ENCODE data around the gene DMBT1.
A peak's percentile ranks its signal among the peaks of the same experiment; 100 is the strongest.

Gene DMBT1

DNA sequence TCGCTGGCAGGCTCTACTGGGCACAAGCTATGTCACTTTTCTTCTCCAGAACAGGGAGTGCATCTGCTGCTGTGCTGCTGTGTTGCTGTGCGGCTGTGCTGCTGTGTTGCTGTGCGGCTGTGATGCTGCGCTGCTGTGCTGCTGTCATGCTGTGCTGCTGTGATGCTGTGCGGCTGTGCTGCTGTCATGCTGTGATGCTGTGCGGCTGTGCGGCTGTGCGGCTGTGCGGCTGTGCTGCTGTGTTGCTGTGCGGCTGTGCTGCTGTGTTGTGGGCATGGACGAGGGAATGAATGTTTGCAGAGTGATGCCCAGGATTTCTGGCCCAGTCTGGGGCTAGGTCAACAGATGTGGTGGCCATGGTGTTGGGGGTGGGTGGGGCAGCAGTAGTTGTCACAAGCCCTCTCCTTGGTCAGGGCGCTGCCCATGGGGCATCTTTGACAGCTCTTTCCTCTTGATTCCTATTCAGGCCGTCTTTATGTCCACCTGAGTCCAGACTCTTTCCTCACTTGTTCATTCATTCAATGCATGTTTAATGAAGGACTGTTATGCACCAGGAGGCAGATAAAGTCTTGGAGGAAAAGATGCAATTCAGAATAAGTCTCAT lies 83.5 kb downstream of the DMBT1 start:
- no peak for DNase-seq (ENCODE audit: low read depth in 2 of 3, low spot score in 1 of 3)

DNA sequence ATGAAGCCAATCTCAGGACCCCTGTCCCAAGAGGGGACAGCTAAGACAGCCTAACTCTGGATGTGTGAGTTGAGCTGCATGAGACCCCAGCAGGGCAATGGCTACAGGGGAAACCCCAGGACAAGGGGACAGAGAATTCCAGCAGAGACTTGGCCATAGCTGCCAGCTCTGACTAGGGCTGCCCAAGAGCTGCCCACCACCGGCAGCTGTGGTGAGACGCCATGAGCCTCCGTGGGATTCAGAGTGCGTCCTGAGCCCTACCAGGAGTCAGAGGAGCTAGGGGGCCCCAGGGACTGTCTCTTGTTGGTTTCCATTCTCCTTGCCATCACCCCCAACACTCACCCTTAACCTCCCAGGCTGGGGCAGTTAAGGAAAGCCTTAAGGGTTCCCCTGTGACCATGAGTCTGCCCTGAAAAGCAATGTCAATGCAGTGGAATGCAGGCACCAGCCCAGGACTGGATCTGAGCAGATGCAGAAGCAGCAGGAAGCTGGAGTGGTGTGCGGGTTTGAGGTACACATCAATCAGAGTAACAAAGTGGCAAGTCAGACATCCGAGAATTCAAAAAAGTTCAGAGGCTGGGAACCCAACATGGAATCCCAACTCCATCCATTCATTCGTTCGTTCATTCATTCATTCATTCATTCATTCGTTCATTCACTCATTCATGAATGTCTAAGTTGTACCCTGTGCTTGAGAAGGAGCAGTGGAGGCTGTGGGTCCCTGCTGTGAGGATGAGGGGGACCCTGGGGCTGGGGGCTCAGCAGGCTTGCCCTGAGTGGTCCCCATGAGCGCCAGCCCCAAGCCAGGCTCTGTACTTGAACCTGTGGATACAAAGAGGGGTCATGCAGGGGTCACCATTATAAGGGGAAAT lies 86.2 kb downstream of the DMBT1 start:
- no peak for DNase-seq (ENCODE audit: low read depth in 2 of 3, low spot score in 1 of 3)

DNA sequence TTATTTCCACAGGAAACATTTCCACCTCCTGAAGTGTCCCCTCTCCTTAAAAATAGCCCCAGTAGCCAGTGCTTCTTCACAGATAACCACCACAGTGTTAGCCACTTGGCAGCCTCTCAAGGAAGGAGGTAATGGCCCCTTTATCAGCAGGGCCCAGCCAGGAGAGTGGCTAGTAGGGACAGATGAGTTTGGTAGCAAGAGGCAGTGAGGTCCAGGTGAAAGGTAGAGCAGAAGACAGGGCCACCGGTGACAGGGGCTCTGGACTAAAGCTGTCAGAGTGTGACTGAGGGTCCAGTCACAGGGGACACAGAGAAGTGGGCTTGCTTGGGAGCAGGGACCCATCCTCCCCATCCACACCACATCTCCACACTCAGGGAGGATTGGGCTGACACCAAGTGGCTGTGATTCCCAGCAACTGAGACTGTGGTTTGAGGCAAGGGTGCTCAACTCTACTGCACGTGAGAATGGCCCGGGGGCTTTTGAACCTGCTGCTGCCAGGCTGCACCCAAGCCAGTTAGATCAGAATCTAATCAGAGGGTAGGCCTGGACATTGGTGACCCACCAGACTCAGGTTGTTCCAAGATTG lies 86.9 kb downstream of the DMBT1 start:
- no peak for DNase-seq (ENCODE audit: low read depth in 2 of 3, low spot score in 1 of 3)

DNA sequence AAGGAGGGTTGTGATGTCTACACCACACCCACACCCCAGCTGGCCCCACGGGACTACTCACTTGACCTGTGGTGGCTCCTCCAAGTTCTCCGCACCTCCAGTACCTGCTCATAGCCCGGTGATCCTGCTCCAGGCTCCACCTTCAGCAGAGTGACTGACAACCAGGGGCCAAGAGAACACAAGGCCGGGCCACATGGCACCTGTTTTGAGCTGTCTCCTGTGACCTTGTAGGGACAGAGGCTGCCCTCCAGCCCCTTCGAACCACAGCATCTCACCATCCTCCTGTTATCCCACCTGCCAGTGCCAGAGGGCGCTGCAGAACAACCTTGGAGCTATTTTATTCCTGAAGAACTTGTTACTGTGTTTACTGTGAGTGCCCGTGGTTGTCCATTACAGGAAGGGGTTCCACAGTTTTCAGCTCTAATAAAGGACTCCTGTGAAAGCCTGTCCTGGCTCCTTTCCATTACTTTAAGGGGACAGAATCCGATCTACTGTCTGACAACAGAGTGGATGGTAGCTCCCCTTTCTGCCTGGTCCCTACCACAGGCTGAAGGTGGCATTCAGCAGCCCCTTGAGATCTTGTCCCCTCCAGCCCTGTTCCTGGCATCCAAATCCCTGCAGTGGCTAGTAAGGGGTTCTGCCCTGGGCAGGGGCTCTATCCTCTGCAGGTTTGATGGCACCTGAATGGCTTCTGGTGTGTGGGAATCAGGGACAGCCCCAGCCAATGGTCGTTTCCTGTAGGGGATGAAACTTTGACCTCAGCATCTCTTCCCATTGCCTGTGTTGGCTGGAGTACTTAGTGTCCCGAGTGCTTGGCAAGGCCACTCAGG lies 88.3 kb downstream of the DMBT1 start:
- DNase-seq (ENCODE audit: low read depth in 2 of 3, low spot score in 1 of 3): peak in 2 of 3 donors; percentile 9 to 20

DNA sequence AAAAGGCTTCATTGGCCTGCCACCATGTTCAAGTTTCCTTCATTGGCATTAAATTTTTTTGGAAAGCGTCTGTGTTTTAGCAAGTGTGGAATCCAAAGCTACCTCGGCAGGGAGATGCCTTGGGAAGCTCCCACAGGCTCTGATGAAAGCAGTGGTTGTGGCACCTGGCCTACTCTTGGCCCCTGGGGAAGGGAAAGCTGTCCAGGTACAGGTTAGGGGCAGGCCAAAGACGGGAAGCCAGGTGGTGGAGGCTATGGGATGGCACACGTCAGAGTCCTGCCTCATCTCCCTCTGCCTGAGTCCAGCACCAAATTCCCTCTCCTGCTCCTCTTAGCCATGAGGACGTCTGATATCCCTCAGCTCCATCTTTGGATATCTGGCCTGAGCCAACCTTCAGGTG lies 89.3 kb downstream of the DMBT1 start:
- DNase-seq (ENCODE audit: low read depth in 2 of 3, low spot score in 1 of 3): no peak

DNA sequence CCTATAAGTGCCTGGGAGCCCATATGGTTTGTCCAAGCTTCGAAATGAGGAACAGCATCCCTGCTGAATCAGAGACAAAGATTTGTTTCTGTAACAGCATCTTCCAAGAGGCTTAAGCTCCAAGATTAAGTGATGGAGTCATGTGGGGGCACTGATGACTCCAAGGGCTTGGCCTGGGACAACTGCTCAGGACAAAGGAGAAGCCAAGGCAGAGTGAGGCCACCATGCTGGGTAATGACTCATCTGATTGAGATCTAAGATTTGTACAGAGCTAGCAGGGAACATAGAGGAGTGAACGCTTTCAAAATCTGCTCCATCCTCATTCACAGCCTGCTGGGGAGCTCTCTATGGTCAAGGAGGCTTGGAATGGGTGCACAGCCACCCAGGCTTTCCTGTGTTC lies 89.8 kb downstream of the DMBT1 start:
- DNase-seq (ENCODE audit: low read depth in 2 of 3, low spot score in 1 of 3): no peak

DNA sequence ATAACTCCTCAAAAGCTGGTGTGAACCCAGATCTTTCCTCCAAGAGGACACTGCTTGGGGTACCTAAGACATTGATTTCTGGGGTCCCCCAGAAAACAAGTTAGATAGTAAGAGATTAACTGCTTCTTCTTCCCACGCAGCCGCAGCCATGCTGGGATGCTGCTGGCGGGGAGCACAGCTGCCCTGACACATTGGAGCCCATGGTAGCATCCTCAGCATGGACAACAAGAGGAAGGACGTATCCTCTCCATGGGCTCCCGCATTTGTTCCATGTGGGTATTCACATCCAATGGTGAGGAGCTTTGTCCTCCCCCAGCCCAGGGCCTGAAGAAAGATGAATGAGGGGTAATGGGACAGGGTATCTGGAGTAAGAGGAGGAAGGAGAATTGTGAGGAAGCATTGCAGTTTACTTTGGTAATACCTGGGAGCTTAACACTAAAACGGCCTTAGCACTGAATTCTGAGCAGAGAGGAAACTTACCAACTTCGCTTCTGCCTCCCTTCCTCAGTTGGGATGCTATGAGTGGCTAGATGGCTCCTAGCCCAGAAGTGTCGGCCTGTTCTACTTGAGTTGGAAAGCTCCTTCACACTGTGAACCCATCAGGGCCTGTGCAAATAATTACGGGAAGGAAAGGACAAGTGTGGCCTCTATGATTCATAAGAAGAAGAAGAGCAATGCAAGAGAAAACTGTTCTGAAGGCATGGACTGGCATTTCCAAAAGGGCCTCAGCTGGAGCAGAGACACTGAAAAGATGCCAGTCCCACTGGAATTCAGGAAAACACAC lies 95.2 kb downstream of the DMBT1 start:
- no peak for DNase-seq (ENCODE audit: low read depth in 2 of 3, low spot score in 1 of 3)

DNA sequence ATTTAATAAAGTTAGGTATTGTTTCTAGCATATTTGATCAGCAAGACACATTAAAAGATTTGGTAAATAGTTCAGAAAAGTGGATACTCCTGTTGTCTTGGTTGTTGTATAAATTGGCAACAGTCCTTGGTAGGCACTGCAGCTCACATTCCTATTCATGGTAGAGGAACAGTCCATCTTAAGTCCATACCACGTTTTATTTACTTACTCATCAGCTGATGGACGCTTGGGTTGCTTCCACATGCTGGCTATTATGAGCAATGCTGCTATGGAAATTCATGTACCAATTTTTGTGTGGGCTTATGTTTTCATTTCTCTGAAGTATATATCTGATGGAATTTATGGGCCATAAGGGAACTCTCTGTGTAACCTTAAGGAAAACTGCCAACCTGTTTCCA lies 95.8 kb downstream of the DMBT1 start:
- DNase-seq (ENCODE audit: low read depth in 2 of 3, low spot score in 1 of 3): no peak

DNA sequence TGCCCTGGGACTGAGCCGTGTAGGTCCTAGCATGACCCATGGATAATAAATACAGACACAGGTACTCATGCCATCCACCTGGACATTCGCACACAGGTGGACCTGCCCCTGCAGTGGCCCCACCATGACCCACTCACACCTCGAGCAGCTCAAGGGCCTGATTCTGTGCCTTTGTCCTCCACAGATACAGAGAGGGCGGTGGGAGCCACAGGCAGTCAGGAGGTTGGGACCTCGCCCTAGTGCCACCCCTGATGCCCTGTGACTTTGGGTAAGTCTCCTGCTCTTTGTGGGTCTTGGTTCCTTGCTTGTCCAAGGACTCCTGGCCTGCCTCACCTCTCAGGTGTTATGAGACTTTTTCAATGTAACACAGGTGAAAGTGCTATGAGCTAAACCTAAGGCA lies 96.2 kb downstream of the DMBT1 start:
- no peak for DNase-seq (ENCODE audit: low read depth in 2 of 3, low spot score in 1 of 3)

DNA sequence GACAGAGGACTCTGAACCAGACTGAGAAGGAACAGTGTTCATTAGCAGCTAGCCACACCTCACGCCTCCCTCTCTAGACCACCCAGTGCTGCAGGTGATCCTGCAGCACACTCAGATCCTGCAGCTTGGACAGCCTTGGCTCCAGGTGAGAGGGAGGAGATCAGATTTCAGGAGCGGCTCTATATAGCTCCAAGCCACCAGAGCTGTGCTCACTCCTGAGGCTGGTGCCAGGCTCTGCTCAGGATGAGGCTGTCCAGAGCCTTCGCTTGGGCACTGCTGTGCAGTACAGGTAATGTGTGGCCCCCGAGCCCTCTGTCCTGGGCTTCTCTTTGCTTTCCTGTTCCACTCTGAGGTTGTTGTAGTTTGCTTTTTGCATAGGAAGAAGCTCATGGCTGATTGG lies 96.7 kb downstream of the DMBT1 start:
- DNase-seq (ENCODE audit: low read depth in 2 of 3, low spot score in 1 of 3): no peak

DNA sequence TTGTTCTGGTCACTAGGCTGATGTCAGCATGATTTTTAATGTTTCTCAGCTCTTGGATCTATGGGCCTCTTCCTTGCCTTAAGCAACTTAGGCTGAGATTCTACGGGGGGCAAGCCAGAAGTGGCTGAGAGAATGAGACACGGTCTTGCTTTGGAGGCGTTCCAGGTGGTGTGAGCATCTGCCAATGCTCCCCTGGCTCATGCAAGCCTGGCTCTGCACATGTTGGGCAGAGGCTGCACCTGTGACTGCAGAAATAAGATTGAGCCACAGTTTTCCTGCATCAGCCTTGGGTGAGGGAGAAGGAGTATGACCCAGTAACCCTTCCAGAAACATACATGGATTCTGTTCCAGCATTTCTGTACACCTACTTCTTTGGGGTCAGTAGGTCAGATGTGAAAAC lies 97.2 kb downstream of the DMBT1 start:
- DNase-seq (ENCODE audit: low read depth in 2 of 3, low spot score in 1 of 3): no peak

DNA sequence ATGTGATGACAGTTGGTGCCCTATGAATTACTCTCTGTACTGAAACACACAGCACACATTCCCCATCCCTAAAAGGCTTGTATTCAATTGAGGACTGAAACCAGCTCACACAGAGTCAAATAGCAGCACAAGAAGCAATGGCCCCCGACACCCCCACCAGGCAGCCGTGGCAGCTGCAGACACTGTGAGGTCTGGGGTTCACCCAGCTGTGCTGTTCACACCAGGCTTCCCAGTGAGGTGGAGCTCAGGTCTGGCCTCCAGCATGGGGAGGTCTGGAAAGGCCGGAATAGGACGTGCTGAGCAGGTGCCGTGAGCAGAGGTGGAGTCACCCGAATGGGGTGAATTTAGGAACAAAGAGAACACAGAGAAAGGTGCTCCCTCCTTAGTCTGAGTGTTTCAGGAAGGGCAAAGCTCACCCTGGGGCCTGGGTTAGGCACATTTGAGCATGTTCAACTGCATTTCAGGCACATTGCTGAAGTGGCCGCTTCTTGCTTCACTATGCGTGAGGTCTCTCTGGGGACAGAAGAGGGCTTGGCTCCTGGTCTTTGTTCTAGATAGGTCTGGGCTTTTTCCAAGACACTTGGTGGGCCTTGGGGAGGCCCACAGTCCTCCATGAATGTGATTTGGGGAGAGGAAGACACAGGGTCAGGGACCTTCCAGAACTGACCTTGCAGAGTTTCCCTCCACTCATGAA lies 97.9 kb downstream of the DMBT1 start:
- DNase-seq (ENCODE audit: low read depth in 2 of 3, low spot score in 1 of 3): no peak

DNA sequence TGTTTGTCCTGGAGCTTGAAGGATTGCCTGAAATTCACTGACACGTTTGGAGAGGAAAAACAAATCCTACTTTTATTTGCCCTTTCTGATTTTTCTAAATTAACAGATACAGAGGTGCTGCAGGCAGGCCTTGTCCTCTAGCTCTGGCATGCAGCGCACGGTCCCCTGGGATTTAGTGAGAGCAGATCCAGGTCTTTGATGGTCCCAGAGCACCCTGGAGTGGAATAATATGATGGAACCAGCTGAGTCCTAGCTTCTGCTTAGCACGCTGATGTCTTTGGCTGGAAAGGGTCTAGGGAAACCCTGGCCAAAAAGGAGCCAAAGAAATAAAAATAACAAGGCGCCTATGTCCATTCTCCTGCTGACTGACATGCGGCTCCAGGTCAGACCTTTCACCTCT lies 98.6 kb downstream of the DMBT1 start:
- no peak for DNase-seq (ENCODE audit: low read depth in 2 of 3, low spot score in 1 of 3)

DNA sequence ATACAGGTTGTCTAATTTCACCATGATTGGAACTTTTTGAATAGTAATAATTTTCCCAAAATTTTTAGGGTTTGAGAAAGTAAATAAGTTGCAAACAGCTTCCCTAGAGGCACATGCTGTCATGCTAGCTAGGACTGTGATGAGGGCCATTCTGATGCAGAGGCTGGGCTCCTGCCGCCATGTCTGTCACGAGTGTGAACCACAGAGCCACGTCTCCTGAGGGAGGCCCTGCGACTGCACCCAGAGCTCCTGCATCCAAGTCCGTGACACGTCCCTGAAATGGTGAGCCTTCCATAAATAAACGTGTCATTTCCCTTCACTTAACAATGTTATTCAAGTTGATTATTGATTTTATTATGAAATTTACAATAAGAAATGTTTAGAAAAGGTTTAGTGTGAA lies 99.1 kb downstream of the DMBT1 start:
- DNase-seq (ENCODE audit: low read depth in 2 of 3, low spot score in 1 of 3): no peak

DNA sequence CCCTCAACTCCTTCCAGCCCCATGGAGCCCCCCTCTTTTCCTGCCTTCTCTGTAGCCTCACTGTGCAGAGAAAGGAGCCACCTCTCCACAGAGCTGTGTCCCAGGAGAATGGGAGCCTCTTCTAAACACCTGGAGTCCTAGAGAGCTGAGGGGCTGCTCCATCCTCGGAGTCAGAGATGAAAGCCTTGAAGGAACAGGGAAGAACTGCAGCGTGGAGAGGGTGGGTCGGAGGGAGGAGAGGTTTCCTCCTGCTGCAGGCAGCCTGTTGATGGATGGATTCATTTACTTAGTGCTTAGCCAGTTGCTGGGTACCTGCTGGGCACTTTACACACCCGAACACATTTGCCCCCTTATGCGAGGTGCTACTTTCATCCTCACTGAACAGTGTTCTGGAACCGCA lies 100.1 kb downstream of the DMBT1 start:
- no peak for DNase-seq (ENCODE audit: low read depth in 2 of 3, low spot score in 1 of 3)

DNA sequence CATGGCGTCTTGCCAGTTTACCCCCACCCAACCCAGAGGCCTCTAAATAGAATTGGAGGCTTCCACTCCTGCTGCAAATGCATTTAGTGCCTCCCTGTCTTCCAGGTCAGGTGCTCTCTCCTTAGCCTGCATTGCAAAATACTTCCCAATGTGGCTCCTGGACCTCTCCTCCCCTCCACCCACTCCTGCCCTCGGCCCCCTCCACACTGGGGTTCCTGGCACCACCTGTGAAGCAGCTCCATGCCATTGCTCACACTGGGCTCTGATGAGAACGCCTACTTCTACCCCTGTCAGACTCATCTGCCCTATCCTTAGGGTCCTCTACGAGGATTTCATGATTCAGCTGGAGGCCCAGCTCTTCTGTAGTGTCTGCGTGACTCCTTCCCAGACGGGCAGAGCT lies 101.7 kb downstream of the DMBT1 start:
- DNase-seq (ENCODE audit: low read depth in 2 of 3, low spot score in 1 of 3): no peak

DNA sequence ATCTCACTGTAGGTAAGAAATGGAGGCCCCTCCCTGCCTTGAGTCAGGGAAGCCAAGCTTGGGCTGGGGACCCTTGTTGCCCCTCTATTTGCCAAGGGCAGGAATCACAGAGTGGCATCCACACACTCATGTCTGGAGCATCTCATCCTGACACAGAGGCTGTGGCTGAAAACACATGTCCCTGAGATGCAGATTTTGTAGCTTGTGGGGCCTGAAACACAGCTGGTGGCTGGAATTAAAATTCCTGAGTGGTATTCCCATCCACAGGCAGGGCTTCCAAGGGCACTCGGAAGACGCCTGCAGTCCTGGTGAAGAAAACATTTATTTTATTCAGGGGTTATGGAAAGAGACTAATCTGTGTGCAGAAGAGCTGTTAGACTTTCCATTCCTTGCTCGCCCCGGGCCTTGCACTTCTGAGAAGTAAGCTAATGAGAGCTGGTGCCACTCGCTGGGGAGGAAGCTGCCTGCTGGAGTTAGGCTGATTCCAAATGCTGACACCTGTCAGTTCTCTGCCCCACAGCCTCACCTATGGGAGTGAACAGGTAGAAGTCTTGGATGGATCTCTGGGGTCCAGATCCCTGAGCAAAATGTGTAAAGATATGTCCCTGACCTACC lies 103.1 kb downstream of the DMBT1 start:
- no peak for DNase-seq (ENCODE audit: low read depth in 2 of 3, low spot score in 1 of 3)

DNA sequence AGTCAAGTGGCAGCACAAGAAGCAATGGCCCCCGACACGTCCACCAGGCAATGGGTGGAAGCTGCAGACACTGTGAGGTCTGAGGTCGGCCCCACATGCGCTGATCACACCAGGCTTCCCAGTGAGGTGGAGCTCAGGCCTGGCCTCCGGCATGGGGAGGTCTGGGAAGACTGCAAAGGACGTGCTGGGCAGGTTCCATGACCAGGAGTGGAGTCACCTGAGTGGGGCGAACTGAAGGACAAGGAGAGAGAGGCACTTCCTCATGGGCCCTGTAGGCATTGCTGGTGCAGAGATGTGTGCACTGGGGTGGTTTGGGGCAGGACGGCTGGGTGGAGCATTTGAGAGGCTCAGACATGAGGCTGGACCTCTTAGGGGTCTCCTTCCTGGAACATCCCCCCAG lies 103.9 kb downstream of the DMBT1 start:
- DNase-seq (ENCODE audit: low read depth in 2 of 3, low spot score in 1 of 3): no peak

DNA sequence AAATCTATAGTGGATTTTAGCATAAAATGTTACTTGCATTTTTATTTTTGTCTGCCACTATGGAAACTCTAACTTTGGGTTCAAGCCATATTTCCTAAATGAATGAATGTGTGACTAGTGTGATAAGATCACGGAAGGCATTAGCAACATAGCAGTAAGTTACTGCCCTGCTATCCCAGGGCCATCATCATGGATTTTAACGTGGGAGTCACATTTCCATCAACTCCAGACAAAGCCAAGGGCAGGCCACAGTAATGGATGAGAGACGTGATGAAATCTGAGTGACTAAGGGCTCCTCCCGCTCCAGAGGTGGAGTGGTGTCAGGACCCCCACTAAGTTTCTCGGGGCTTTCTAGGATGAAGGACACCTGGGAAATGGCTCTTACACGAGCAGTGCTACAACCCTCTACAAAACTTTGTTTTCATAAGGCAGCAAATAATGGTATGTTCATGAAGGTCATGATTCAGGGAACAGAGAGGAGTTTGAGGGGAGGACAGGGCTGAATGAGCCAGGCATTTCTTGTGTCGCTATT lies 104.8 kb downstream of the DMBT1 start:
- DNase-seq (ENCODE audit: low read depth in 2 of 3, low spot score in 1 of 3): no peak

DNA sequence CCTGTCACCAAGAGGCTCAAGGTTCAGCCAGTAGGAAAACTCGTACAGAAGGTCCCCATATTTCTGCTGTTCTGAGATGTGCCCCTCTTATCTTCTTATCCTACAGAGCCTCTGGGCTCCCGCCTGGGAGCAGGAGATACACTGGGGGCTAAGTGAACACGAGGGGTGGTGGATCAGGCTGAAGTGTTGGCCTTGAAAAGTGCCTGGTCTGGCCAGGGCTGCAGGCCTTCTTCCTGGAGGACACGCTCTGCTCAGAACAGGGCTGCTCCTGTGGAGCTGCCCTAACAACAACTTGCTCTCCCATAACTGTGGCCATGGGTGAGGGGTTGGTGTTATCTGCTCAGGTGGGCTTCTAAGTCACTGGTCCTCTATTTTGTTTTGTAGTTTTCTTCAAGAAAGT lies 105.4 kb downstream of the DMBT1 start:
- DNase-seq (ENCODE audit: low read depth in 2 of 3, low spot score in 1 of 3): no peak
